GM21526 (cell line): ENCODE results near the gene TRPC6.

Source experiments
- ATAC-seq: cut with Tn5 transposase; IDR thresholded peaks from one replicate; pipeline ENCODE4 v1.9.1; 2021; ENCODE audit warnings: moderate library complexity; ENCODE audit not compliant: unreplicated experiment, low FRiP score

Gene TRPC6

GRCh38 chr11:101583251-101584128 is at the start of gene TRPC6:
TSS of gene TRPC6 (minus strand) at chr11:101584007. CDS start at chr11:101583503, 504 bp downstream.
- no peak for ATAC-seq

DNA sequence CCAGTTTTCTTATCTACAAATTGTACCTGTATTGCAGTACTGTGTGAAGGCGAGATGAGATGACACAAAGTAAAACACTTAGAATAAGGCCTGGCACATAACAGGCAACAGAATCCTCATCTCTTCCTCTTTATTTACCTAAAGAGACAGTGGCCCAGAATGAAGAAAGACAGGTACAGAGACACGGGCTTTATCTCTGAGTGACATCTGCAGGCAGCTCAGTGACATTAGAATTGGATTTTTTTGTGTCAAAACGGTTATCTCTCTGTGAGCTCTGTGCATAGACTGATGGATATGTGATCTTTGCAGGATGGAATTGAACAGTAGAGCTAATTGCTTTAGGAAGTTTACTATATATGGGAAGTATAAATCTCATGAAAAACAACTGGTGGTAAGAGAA is 36.2 kb upstream of the TRPC6 start:
- no peak for ATAC-seq

GRCh38 chr11:101618709-101619108 is 34.9 kb upstream of the TRPC6 start:
- no peak for ATAC-seq

- no peak for ATAC-seq
Measured at GRCh38 chr11:101617735-101618332, 34.0 kb upstream of the TRPC6 start.

DNA sequence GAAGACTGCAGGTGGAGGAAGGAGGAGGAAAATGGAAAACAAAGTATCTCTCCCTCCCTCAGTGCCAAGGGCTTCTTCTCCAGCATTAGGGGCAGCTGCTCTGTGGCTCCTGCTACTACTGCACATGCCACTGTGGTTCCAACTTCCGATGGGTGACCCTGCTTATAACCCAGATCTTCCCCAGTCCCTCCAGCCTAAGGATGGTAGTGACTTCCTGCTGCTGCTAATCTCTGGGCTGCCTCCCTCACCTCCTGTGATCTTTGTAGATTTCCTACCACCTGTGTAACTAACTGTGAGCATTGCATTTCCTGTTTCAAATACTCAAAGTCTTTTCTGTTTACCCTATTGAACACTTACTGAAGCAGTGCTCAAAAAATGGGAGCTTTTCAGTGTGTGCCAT is 28.7 kb upstream of the TRPC6 start:
- ATAC-seq = no peak

- no peak for ATAC-seq
Measured at GRCh38 chr11:101600924-101601323, 17.1 kb upstream of the TRPC6 start.

GRCh38 chr11:101586965-101587364 is 3.2 kb upstream of the TRPC6 start:
- ATAC-seq = no peak

DNA sequence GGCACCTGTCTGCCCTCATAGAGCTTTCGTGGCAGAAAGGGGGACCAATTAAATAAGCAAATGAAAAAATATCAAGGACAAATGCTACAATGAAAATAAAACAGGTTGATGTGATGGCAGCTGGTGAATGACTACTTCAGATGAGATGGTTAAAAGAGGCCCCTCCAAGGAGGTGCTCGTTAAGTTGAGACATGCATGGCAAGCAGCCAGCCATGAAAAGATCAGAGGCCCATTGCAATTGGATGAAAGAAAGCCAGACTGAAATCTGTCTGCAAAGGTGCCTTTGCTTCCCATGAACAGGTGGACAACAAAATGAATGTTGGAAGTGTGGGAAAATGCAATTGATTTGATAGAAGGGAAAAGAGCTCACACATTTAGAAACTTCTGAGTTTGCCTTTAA is 848 bp upstream of the TRPC6 start:
- no peak for ATAC-seq

- no peak for ATAC-seq
Measured at GRCh38 chr11:101584129-101584515, 315 bp upstream of the TRPC6 start.

- no peak for ATAC-seq
Measured at GRCh38 chr11:101582989-101583250, 887 bp downstream of the TRPC6 start.

GRCh38 chr11:101582236-101582988 is 1.4 kb downstream of the TRPC6 start:
- ATAC-seq = no peak

DNA sequence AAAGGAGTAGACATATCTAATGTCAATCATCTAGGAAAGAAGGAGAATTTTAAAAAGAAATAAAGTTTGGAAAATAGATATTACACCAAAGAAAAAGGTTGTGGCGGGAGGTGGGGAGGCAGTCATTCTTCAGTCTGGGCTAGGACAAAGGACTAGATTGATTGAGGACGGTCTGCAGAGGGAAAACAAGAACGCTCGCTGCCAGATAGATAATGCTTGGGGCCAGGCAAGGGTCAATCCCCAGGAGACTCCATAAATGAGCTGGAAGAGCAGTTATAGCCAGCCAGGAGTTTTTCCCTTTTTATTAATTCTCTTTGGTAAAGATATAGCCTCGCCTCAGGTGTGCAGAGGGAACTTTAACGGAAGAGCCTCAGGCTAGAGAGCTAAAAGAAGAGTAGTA is 6.3 kb downstream of the TRPC6 start:
- ATAC-seq = no peak

- no peak for ATAC-seq
Measured at GRCh38 chr11:101576456-101576855, 7.4 kb downstream of the TRPC6 start.

- ATAC-seq = no peak
Measured at GRCh38 chr11:101574886-101575285, 8.9 kb downstream of the TRPC6 start.

DNA sequence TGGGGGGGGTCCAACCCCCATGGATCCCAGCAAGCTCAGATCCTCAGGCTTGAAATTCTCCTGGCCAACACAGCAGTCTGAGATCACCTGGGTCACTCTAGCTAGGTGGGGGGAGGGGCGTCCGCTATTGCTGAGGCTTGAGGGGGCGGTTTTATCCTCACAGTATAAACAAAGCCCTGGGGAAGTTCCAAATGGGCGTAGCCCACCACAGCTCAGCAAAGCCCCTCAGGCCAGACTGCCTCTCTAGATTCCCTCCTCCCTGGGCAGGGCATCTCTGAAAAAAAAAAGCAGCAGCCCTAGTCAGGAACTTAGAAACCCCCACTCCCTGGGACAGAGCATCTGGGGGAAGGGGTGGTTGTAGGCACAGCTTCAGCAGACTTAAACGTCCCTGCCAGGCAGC is 16.7 kb downstream of the TRPC6 start:
- ATAC-seq = no peak

GRCh38 chr11:101566626-101567025 is 17.2 kb downstream of the TRPC6 start:
- ATAC-seq = no peak

- ATAC-seq = no peak
Measured at GRCh38 chr11:101563166-101563565, 20.6 kb downstream of the TRPC6 start.

GRCh38 chr11:101555366-101555765 is 28.4 kb downstream of the TRPC6 start:
- no peak for ATAC-seq

GRCh38 chr11:101553891-101554292 is 29.9 kb downstream of the TRPC6 start:
- peak; percentile 100 for ATAC-seq

GRCh38 chr11:101552888-101553287 is 30.9 kb downstream of the TRPC6 start:
- no peak for ATAC-seq

GRCh38 chr11:101528541-101528940 is 55.3 kb downstream of the TRPC6 start:
- ATAC-seq = no peak
